ENCODE measurements around the gene E2F4.

E2F4 gene

DNA sequence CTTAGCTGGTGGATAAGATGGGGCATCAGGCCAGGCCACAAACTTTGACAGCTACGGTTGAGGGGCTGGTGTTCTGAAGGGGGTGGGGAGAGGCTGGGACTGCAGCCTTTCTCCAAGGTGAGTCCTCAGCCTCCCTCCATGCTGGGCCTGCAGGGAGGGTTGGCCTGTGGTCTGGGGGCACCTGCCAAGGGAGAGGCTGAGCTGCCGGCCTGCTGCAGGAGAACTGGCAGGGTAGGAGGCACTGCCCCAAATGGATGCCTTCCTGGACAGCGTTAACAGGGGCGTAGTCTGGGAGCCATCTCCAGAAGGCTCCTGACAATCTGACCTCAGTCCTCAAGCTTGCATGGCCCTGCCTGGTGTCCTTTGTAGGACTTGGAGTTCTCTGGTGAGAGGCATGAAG, 12.1 kb downstream of the E2F4 start:
- TF ChIP-seq CREB1 (IDR thresholded peaks at IDR 0.05; ENCODE audit: low read depth) (no peak), YY1 (IDR thresholded peaks at IDR 0.05; ENCODE audit: low read depth) (no peak), ZBTB7A (IDR thresholded peaks at IDR 0.05; ENCODE audit: low read depth) (no peak), NFIC (IDR thresholded peaks at IDR 0.05) (no peak), EGR1 (IDR thresholded peaks at IDR 0.05) (no peak), MAX (IDR thresholded peaks at IDR 0.05) (no peak), RAD21 (IDR thresholded peaks at IDR 0.05; ENCODE audit: low read depth) (no peak), TAF1 (IDR thresholded peaks at IDR 0.05; ENCODE audit: low read depth) (no peak), TEAD4 (IDR thresholded peaks at IDR 0.05) (no peak), FOXM1 (IDR thresholded peaks at IDR 0.05; ENCODE audit: borderline replicate concordance, low read depth) (no peak), EP300 (IDR thresholded peaks at IDR 0.05; ENCODE audit: borderline replicate concordance) (no peak), CEBPB (IDR thresholded peaks at IDR 0.05) (no peak), TCF12 (IDR thresholded peaks at IDR 0.05; ENCODE audit: low read depth) (no peak)
- TF ChIP-seq, protein P1, sequence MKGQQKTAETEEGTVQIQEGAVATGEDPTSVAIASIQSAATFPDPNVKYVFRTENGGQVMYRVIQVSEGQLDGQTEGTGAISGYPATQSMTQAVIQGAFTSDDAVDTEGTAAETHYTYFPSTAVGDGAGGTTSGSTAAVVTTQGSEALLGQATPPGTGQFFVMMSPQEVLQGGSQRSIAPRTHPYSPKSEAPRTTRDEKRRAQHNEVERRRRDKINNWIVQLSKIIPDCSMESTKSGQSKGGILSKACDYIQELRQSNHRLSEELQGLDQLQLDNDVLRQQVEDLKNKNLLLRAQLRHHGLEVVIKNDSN (IDR thresholded peaks at IDR 0.05): no peak
- TF ChIP-seq, protein P2, sequence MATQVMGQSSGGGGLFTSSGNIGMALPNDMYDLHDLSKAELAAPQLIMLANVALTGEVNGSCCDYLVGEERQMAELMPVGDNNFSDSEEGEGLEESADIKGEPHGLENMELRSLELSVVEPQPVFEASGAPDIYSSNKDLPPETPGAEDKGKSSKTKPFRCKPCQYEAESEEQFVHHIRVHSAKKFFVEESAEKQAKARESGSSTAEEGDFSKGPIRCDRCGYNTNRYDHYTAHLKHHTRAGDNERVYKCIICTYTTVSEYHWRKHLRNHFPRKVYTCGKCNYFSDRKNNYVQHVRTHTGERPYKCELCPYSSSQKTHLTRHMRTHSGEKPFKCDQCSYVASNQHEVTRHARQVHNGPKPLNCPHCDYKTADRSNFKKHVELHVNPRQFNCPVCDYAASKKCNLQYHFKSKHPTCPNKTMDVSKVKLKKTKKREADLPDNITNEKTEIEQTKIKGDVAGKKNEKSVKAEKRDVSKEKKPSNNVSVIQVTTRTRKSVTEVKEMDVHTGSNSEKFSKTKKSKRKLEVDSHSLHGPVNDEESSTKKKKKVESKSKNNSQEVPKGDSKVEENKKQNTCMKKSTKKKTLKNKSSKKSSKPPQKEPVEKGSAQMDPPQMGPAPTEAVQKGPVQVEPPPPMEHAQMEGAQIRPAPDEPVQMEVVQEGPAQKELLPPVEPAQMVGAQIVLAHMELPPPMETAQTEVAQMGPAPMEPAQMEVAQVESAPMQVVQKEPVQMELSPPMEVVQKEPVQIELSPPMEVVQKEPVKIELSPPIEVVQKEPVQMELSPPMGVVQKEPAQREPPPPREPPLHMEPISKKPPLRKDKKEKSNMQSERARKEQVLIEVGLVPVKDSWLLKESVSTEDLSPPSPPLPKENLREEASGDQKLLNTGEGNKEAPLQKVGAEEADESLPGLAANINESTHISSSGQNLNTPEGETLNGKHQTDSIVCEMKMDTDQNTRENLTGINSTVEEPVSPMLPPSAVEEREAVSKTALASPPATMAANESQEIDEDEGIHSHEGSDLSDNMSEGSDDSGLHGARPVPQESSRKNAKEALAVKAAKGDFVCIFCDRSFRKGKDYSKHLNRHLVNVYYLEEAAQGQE (IDR thresholded peaks at IDR 0.05; ENCODE audit: low read depth): no peak

- TF ChIP-seq TCF12 (IDR thresholded peaks at IDR 0.05; ENCODE audit: low read depth): no peak
- TF ChIP-seq TEAD4 (IDR thresholded peaks at IDR 0.05): no peak
- no peak for TF ChIP-seq TAF1 (IDR thresholded peaks at IDR 0.05; ENCODE audit: low read depth)
- TF ChIP-seq CREB1 (IDR thresholded peaks at IDR 0.05; ENCODE audit: low read depth): no peak
Observed at GRCh38 chr16:67206129-67206837, 14.3 kb downstream of the E2F4 start.

DNA sequence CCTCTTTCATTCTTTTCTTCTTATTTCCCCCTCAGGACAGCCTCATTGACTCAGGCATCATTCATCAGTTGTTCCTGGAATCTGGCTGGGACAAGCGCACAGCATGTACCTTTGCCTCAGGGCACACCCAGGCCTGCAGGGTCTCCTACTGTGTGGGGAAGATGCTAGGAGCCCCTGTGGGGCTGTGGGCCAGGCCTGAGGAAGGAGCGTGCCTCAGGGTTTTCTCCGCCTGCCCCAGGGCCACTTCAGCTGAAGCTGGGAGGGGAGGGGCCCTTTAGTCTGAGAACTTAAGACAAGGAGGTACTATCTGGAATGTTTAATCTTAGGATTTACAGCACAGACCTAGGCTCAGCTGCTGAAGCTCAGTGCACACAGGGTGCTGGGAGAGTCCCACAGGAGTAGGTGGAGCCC, 14.9 kb downstream of the E2F4 start:
- TF ChIP-seq, protein P2 (IDR thresholded peaks at IDR 0.05; ENCODE audit: low read depth): no peak
- TF ChIP-seq, protein P1 (IDR thresholded peaks at IDR 0.05): no peak
- TF ChIP-seq TEAD4 (IDR thresholded peaks at IDR 0.05): no peak
- TF ChIP-seq EP300 (IDR thresholded peaks at IDR 0.05; ENCODE audit: borderline replicate concordance): no peak
- no peak for TF ChIP-seq TAF1 (IDR thresholded peaks at IDR 0.05; ENCODE audit: low read depth)
- no peak for TF ChIP-seq EGR1 (IDR thresholded peaks at IDR 0.05)
- no peak for TF ChIP-seq TCF12 (IDR thresholded peaks at IDR 0.05; ENCODE audit: low read depth)
- TF ChIP-seq ZBTB7A (IDR thresholded peaks at IDR 0.05; ENCODE audit: low read depth): no peak
- TF ChIP-seq CEBPB (IDR thresholded peaks at IDR 0.05): no peak
- no peak for TF ChIP-seq MAX (IDR thresholded peaks at IDR 0.05)
- no peak for TF ChIP-seq NFIC (IDR thresholded peaks at IDR 0.05)
- no peak for TF ChIP-seq YY1 (IDR thresholded peaks at IDR 0.05; ENCODE audit: low read depth)
- TF ChIP-seq RAD21 (IDR thresholded peaks at IDR 0.05; ENCODE audit: low read depth): no peak
- no peak for TF ChIP-seq FOXM1 (IDR thresholded peaks at IDR 0.05; ENCODE audit: borderline replicate concordance, low read depth)
- no peak for TF ChIP-seq CREB1 (IDR thresholded peaks at IDR 0.05; ENCODE audit: low read depth)

- no peak for TF ChIP-seq CEBPB (IDR thresholded peaks at IDR 0.05)
- no peak for TF ChIP-seq EGR1 (IDR thresholded peaks at IDR 0.05)
- no peak for TF ChIP-seq TCF12 (IDR thresholded peaks at IDR 0.05; ENCODE audit: low read depth)
- no peak for TF ChIP-seq NFIC (IDR thresholded peaks at IDR 0.05)
- TF ChIP-seq TAF1 (IDR thresholded peaks at IDR 0.05; ENCODE audit: low read depth): no peak
- no peak for TF ChIP-seq RAD21 (IDR thresholded peaks at IDR 0.05; ENCODE audit: low read depth)
- no peak for TF ChIP-seq ZBTB7A (IDR thresholded peaks at IDR 0.05; ENCODE audit: low read depth)
- TF ChIP-seq, protein P2 (IDR thresholded peaks at IDR 0.05; ENCODE audit: low read depth): no peak
- no peak for TF ChIP-seq CREB1 (IDR thresholded peaks at IDR 0.05; ENCODE audit: low read depth)
- no peak for TF ChIP-seq TEAD4 (IDR thresholded peaks at IDR 0.05)
- TF ChIP-seq, protein P1 (IDR thresholded peaks at IDR 0.05): no peak
- no peak for TF ChIP-seq YY1 (IDR thresholded peaks at IDR 0.05; ENCODE audit: low read depth)
- no peak for TF ChIP-seq MAX (IDR thresholded peaks at IDR 0.05)
- TF ChIP-seq EP300 (IDR thresholded peaks at IDR 0.05; ENCODE audit: borderline replicate concordance): no peak
- TF ChIP-seq FOXM1 (IDR thresholded peaks at IDR 0.05; ENCODE audit: borderline replicate concordance, low read depth): no peak
Observed at GRCh38 chr16:67207249-67208091, 15.5 kb downstream of the E2F4 start.

Measured in Ishikawa (cell line).